ENCODE results near the gene FAT4. TPM values are rescaled to one million over a fixed set of nuclear protein-coding genes. Genes with fewer than 3 reads are reported as not detected.

FAT4 gene
- total RNA-seq, 4 donors from 2014 or later: 12.6 to 112 (median 20.4) TPM

DNA sequence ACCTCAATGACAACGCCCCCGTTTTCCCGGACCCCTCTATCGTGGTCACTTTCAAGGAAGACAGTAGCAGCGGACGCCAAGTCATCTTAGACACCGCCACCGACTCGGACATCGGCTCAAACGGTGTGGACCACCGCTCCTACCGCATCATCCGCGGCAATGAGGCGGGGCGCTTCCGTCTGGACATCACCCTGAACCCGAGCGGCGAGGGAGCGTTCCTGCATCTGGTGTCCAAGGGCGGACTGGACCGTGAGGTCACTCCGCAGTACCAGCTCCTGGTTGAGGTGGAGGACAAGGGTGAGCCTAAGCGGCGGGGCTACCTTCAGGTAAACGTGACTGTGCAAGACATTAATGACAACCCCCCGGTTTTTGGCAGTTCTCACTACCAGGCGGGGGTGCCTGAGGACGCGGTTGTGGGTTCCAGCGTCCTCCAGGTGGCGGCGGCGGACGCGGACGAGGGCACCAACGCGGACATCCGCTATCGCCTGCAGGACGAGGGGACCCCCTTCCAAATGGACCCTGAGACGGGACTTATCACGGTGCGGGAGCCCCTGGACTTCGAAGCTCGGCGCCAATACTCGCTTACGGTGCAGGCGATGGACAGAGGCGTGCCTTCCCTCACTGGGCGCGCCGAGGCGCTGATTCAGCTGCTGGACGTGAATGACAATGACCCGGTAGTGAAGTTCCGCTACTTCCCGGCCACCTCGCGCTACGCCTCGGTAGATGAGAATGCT is 2.2 kb downstream of the FAT4 start:
- Histone ChIP-seq H3K27ac (peak overlapping the region; percentile 90 to 93), H3K27me3 (no peaks in the 10 kb centered on the region), H3K36me3 (no peaks in the 10 kb centered on the region), H3K4me1 (no peaks in the 10 kb centered on the region), H3K4me3 (peak overlapping the region; percentile 82 to 86), H3K9me3 (no peaks in the 10 kb centered on the region)
- intact Hi-C loops (cut with DNase I; ENCODE audit: low total_unique reads): no loop called here
- no peak for TF ChIP-seq POLR2A (IDR thresholded peaks at IDR 0.05)
- TF ChIP-seq, protein P1, sequence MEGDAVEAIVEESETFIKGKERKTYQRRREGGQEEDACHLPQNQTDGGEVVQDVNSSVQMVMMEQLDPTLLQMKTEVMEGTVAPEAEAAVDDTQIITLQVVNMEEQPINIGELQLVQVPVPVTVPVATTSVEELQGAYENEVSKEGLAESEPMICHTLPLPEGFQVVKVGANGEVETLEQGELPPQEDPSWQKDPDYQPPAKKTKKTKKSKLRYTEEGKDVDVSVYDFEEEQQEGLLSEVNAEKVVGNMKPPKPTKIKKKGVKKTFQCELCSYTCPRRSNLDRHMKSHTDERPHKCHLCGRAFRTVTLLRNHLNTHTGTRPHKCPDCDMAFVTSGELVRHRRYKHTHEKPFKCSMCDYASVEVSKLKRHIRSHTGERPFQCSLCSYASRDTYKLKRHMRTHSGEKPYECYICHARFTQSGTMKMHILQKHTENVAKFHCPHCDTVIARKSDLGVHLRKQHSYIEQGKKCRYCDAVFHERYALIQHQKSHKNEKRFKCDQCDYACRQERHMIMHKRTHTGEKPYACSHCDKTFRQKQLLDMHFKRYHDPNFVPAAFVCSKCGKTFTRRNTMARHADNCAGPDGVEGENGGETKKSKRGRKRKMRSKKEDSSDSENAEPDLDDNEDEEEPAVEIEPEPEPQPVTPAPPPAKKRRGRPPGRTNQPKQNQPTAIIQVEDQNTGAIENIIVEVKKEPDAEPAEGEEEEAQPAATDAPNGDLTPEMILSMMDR (IDR thresholded peaks at IDR 0.05): peak in 1 of 4 experiments; percentile 5
- peak; percentile 28 to 32 for DNase-seq

DNA sequence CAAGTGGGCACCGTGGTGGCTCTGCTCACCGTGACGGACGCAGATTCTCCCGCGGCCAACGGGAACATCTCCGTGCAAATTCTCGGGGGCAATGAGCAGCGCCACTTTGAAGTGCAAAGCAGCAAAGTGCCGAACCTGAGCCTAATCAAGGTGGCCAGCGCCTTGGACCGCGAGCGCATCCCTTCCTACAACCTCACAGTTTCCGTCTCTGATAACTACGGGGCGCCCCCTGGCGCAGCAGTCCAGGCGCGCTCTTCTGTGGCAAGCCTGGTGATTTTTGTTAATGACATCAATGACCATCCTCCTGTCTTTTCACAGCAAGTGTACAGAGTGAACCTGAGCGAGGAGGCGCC is 2.7 kb downstream of the FAT4 start:
- H3K27ac ChIP-seq: peak overlapping the region; percentile 5 to 93

DNA sequence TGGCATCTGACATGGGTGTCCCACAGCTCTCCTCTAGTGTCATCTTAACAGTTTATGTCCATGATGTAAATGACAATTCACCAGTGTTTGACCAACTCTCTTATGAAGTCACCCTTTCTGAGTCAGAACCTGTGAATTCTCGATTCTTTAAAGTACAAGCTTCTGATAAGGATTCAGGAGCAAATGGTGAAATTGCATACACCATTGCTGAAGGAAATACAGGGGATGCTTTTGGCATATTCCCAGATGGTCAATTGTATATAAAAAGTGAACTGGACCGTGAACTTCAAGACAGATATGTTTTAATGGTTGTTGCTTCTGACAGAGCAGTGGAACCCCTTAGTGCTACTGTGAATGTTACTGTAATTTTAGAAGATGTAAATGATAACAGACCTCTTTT is 4.6 kb downstream of the FAT4 start:
- Histone ChIP-seq H3K4me3 (no peak overlapping the region), H3K27me3 (no peaks in the 10 kb centered on the region), H3K4me1 (no peaks in the 10 kb centered on the region), H3K36me3 (no peaks in the 10 kb centered on the region), H3K27ac (no peak overlapping the region), H3K9me3 (no peaks in the 10 kb centered on the region)
- intact Hi-C loops (cut with DNase I; ENCODE audit: low total_unique reads): no loop called here
- no peak for DNase-seq
- TF ChIP-seq, protein P1 (IDR thresholded peaks at IDR 0.05): no peak
- TF ChIP-seq POLR2A (IDR thresholded peaks at IDR 0.05): no peak

More for the DNA sequence above, 2.7 kb downstream of the FAT4 start:
- intact Hi-C loops (cut with DNase I; ENCODE audit: low total_unique reads): no loop called here
- Histone ChIP-seq H3K27me3 (no peaks in the 10 kb centered on the region), H3K9me3 (no peaks in the 10 kb centered on the region), H3K4me1 (no peaks in the 10 kb centered on the region), H3K4me3 (peak overlapping the region; percentile 82 to 86), H3K36me3 (no peaks in the 10 kb centered on the region)
- peak; percentile 34 to 43 for DNase-seq
- no peak for TF ChIP-seq POLR2A (IDR thresholded peaks at IDR 0.05)
- TF ChIP-seq, protein P1 (IDR thresholded peaks at IDR 0.05): peak; percentile 16 to 48 (median 26)

GRCh38 chr4:125321709-125322365 is 7.1 kb downstream of the FAT4 start:
- no peak for DNase-seq
- Histone ChIP-seq H3K27ac (peak overlapping the region in 1 of 2 donors; percentile 49), H3K27me3 (no peaks in the 10 kb centered on the region), H3K4me1 (no peaks in the 10 kb centered on the region), H3K36me3 (no peaks in the 10 kb centered on the region), H3K9me3 (no peaks in the 10 kb centered on the region), H3K4me3 (no peak overlapping the region)
- intact Hi-C loops (cut with DNase I; ENCODE audit: low total_unique reads): no loop called here
- TF ChIP-seq, protein P1 (IDR thresholded peaks at IDR 0.05): no peak
- no peak for TF ChIP-seq POLR2A (IDR thresholded peaks at IDR 0.05)

GRCh38 chr4:125322366-125322730 is 7.6 kb downstream of the FAT4 start:
- no peaks in the 10 kb centered on the region for H3K27me3 ChIP-seq
- peak overlapping the region in 1 of 2 donors; percentile 49 for H3K27ac ChIP-seq
- H3K4me3 ChIP-seq: no peak overlapping the region
- H3K36me3 ChIP-seq: no peaks in the 10 kb centered on the region
- H3K4me1 ChIP-seq: no peaks in the 10 kb centered on the region
- no peaks in the 10 kb centered on the region for H3K9me3 ChIP-seq
- no peak for DNase-seq
- intact Hi-C loops (cut with DNase I; ENCODE audit: low total_unique reads): no loop called here
- no peak for TF ChIP-seq POLR2A (IDR thresholded peaks at IDR 0.05)
